Measurements from ENCODE around the gene HOXD1.

The HOXD1 gene

GRCh38 chr2:176158855-176159662 lies 29.4 kb upstream of the HOXD1 start:
- TF ChIP-seq SIN3A (IDR thresholded peaks at IDR 0.05; ENCODE audit: borderline replicate concordance, insufficient read depth, low read length): no peak
- no peak for TF ChIP-seq FOXP2 (optimal IDR thresholded peaks at IDR 0.05; ENCODE audit: borderline replicate concordance, extremely low read depth, extremely low read length, insufficient read depth)
- no peak for TF ChIP-seq POLR2AphosphoS5 (IDR thresholded peaks at IDR 0.05; ENCODE audit: low read depth, low read length)
- TF ChIP-seq, protein P1, sequence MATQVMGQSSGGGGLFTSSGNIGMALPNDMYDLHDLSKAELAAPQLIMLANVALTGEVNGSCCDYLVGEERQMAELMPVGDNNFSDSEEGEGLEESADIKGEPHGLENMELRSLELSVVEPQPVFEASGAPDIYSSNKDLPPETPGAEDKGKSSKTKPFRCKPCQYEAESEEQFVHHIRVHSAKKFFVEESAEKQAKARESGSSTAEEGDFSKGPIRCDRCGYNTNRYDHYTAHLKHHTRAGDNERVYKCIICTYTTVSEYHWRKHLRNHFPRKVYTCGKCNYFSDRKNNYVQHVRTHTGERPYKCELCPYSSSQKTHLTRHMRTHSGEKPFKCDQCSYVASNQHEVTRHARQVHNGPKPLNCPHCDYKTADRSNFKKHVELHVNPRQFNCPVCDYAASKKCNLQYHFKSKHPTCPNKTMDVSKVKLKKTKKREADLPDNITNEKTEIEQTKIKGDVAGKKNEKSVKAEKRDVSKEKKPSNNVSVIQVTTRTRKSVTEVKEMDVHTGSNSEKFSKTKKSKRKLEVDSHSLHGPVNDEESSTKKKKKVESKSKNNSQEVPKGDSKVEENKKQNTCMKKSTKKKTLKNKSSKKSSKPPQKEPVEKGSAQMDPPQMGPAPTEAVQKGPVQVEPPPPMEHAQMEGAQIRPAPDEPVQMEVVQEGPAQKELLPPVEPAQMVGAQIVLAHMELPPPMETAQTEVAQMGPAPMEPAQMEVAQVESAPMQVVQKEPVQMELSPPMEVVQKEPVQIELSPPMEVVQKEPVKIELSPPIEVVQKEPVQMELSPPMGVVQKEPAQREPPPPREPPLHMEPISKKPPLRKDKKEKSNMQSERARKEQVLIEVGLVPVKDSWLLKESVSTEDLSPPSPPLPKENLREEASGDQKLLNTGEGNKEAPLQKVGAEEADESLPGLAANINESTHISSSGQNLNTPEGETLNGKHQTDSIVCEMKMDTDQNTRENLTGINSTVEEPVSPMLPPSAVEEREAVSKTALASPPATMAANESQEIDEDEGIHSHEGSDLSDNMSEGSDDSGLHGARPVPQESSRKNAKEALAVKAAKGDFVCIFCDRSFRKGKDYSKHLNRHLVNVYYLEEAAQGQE (IDR thresholded peaks at IDR 0.05; ENCODE audit: insufficient read depth in 1 of 2, low read depth in 2 of 2, low read length in 2 of 2): no peak

DNA sequence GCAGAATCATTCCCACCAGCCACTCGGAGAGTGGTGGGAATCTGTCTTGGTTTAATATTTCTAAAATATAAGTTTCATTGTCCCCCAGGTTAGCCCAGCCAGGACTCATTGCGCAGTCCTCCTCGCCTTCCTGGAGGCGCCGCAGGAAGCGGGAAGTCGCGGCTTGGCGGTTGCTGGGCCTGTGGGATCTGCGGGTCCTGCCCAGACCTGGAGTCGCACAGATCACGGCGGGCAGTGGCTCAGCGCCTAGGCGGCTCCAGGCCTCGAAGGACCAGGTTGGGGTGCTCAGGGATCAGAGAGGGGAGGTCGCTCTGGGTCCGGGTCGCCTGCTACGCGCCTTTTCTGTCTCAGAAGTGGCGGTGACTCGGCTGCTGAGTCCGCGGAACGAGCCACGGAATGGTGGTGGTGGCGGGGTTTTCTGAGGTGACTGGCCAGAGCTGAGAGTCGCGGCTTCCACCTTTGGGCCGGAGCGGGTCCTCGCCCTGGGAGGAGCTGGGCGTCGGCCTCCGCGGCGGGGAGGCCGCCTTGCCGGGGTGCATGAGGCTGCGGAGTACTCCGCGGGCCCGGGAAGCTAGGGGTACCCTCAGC lies 28.7 kb upstream of the HOXD1 start:
- TF ChIP-seq, protein P1 (IDR thresholded peaks at IDR 0.05; ENCODE audit: insufficient read depth in 1 of 2, low read depth in 2 of 2, low read length in 2 of 2): no peak
- TF ChIP-seq FOXP2 (optimal IDR thresholded peaks at IDR 0.05; ENCODE audit: borderline replicate concordance, extremely low read depth, extremely low read length, insufficient read depth): no peak
- TF ChIP-seq SIN3A (IDR thresholded peaks at IDR 0.05; ENCODE audit: borderline replicate concordance, insufficient read depth, low read length): no peak

- no peak for TF ChIP-seq SIN3A (IDR thresholded peaks at IDR 0.05; ENCODE audit: borderline replicate concordance, insufficient read depth, low read length)
- TF ChIP-seq, protein P1 (IDR thresholded peaks at IDR 0.05; ENCODE audit: insufficient read depth in 1 of 2, low read depth in 2 of 2, low read length in 2 of 2): no peak
- TF ChIP-seq POLR2AphosphoS5 (IDR thresholded peaks at IDR 0.05; ENCODE audit: low read depth, low read length): no peak
- TF ChIP-seq FOXP2 (optimal IDR thresholded peaks at IDR 0.05; ENCODE audit: borderline replicate concordance, extremely low read depth, extremely low read length, insufficient read depth): no peak
- TF ChIP-seq TAF1 (IDR thresholded peaks at IDR 0.05; ENCODE audit: borderline replicate concordance, insufficient read depth, low read length): no peak
These were observed 28.1 kb upstream of the HOXD1 start for GRCh38 chr2:176160251-176160985.

DNA sequence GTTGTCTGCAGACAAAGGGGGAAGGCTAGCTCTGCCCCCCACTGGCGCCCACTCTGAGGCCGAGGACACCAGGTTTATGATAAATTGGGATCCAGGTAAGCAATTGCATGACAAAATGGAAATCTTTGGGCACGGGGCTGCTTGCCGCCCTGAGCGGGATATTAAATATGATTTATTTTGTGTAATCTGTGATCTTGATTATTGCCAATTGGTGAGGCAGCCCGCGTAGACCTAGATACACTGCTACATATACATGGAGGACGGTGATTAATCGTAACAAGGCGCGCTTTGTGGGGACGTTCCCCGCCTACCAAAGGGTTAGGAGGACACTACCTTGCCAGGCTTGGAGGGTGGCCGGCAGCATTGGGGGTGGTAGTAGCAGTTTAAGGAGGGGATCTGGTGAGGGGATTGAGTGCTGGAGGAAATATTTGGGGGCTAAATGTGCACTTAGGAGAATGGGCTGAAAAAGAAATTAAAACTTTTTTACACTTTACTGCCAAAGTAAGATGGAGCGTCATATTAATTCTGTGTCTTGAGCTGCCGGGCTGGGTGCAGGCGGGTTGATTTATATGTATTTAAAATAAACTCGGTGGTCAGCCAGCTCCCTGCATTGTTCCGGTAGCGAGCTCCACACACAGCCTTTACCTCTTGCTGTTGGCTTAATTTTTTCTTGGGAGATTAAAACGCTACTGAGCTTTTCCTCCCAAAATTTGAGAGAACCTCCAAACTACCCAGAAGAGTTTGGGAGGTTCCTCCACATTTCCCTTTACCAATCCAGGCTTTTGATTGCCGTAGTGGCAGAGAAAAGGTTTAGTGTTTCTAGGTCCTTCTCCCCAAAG lies 27.3 kb upstream of the HOXD1 start:
- TF ChIP-seq, protein P1 (IDR thresholded peaks at IDR 0.05; ENCODE audit: insufficient read depth in 1 of 2, low read depth in 2 of 2, low read length in 2 of 2): no peak
- TF ChIP-seq POLR2AphosphoS5 (IDR thresholded peaks at IDR 0.05; ENCODE audit: low read depth, low read length): no peak
- TF ChIP-seq TAF1 (IDR thresholded peaks at IDR 0.05; ENCODE audit: borderline replicate concordance, insufficient read depth, low read length): no peak
- TF ChIP-seq SIN3A (IDR thresholded peaks at IDR 0.05; ENCODE audit: borderline replicate concordance, insufficient read depth, low read length): no peak
- no peak for TF ChIP-seq FOXP2 (optimal IDR thresholded peaks at IDR 0.05; ENCODE audit: borderline replicate concordance, extremely low read depth, extremely low read length, insufficient read depth)

All from PFSK-1 (cell line).